HG03025 (cell line): Measurements from ENCODE around the gene RNU2-63P.
"Not testable (repeated sequence)": the region's sequence is repeated elsewhere in the genome, so short reads cannot be mapped to it uniquely, and the experiment has no call there.

Experiments used
- ATAC-seq: cut with Tn5 transposase; IDR thresholded peaks from one replicate; pipeline ENCODE4 v1.9.1; 2021; ENCODE audit warnings: mild to moderate bottlenecking, moderate library complexity; ENCODE audit not compliant: unreplicated experiment, low FRiP score

The RNU2-63P gene

DNA sequence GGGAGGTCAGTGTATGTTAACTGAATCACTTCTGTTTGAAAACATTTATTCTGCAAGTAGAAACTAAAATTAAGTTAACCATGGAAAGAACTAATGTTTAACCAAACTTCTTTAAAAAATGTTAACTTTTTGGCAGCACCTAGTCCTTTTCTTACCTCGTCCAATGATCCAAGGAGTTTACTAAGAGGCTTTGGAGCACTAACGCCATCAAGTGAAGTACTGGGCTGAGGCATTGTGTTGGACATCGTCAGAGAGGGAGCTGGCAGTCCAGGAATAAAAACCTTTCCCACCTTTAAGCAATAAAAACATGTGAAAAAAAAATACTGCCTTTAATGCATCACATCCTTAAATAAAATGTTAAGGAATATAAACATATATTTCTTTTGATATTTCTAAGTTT is 23.8 kb downstream of the RNU2-63P start:
- ATAC-seq: not testable (repeated sequence)

DNA sequence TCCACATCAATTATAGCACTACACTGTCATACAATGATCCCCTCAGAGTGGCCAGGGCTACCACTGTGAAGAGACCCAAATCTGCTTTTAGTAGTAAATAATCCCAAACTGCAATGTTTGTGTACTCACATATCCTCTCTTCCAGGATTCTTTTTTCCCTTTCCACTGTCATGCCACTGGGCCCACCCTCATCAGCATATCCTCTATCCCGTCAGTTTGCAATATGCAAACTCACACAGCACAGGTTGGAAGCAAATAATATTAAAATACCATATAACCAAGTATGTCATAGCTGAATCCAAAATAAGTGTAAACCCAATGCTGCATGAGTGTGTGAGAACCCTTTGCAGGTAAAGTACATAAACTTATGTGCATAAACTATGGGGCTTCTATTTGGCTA is 28.9 kb downstream of the RNU2-63P start:
- not testable (repeated sequence) for ATAC-seq

- not testable (repeated sequence) for ATAC-seq
Measured at GRCh38 chr2:87985902-87986301, 30.4 kb downstream of the RNU2-63P start.

- not testable (repeated sequence) for ATAC-seq
Measured at GRCh38 chr2:87981182-87981581, 35.2 kb downstream of the RNU2-63P start.

GRCh38 chr2:87972385-87972784 is 44.0 kb downstream of the RNU2-63P start:
- not testable (repeated sequence) for ATAC-seq
